Measurements from ENCODE around the gene SLC37A2.

- TF ChIP-seq CTCF (IDR thresholded peaks at IDR 0.05) (no peak), TEAD4 (IDR thresholded peaks at IDR 0.05; ENCODE audit: borderline replicate concordance, insufficient read depth) (no peak), EP300 (IDR thresholded peaks at IDR 0.05; ENCODE audit: borderline replicate concordance in 1 of 2, low read depth in 1 of 2, low read length in 1 of 2) (no peak)
- TF ChIP-seq, protein P1, sequence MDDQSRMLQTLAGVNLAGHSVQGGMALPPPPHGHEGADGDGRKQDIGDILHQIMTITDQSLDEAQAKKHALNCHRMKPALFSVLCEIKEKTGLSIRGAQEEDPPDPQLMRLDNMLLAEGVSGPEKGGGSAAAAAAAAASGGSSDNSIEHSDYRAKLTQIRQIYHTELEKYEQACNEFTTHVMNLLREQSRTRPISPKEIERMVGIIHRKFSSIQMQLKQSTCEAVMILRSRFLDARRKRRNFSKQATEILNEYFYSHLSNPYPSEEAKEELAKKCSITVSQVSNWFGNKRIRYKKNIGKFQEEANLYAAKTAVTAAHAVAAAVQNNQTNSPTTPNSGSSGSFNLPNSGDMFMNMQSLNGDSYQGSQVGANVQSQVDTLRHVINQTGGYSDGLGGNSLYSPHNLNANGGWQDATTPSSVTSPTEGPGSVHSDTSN (IDR thresholded peaks at IDR 0.05) = no peak
Observed at GRCh38 chr11:125117429-125117828, 54.3 kb downstream of the SLC37A2 start.

All from SK-N-SH (cell line).